H1 (cell line): ENCODE data around the gene RFPL2.
"Not testable (repeated sequence)": the region's sequence is repeated elsewhere in the genome, so short reads cannot be mapped to it uniquely, and the experiment has no call there.

ENCODE experiments used
- POLR2AphosphoS5 ChIP-seq: IDR thresholded peaks from 2 replicates; pipeline ENCODE4 v1.6.1; 2011; ENCODE audit warnings: low read depth, low read length
- RBBP5 ChIP-seq: IDR thresholded peaks from 2 replicates; pipeline ENCODE4 v1.7.1; 2012; ENCODE audit warnings: low read depth, mild to moderate bottlenecking, inconsistent platforms, low read length, moderate library complexity, borderline replicate concordance
- TF ChIP-seq, protein P1 (sequence below): fragments of 300-600 bp; sonication (generic); IDR thresholded peaks from 2 replicates; pipeline ENCODE4 v1.7.1; 2012; ENCODE audit warnings: low read length, moderate library complexity, mild to moderate bottlenecking, inconsistent platforms; ENCODE audit not compliant: insufficient replicate concordance

DNA sequence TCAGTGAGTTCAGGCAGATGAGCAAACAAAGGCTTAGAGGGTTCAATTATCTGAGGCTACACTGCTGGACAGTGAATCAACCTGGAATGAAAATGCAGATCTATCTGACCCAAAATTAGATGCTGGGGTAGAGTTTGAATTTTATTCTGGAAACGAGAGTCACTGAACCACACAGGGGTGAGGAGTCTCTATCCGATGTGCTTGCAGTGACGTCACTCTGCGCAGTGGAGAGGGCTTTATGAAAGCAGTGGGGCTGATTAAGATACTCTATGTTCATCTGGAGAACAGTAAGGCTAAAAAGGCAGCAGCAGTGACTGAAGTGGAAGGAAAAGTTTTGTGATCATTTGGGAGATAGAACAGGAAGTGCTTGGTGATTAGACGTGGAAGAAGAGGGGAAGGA, 44.5 kb downstream of the RFPL2 start:
- TF ChIP-seq, protein P1, sequence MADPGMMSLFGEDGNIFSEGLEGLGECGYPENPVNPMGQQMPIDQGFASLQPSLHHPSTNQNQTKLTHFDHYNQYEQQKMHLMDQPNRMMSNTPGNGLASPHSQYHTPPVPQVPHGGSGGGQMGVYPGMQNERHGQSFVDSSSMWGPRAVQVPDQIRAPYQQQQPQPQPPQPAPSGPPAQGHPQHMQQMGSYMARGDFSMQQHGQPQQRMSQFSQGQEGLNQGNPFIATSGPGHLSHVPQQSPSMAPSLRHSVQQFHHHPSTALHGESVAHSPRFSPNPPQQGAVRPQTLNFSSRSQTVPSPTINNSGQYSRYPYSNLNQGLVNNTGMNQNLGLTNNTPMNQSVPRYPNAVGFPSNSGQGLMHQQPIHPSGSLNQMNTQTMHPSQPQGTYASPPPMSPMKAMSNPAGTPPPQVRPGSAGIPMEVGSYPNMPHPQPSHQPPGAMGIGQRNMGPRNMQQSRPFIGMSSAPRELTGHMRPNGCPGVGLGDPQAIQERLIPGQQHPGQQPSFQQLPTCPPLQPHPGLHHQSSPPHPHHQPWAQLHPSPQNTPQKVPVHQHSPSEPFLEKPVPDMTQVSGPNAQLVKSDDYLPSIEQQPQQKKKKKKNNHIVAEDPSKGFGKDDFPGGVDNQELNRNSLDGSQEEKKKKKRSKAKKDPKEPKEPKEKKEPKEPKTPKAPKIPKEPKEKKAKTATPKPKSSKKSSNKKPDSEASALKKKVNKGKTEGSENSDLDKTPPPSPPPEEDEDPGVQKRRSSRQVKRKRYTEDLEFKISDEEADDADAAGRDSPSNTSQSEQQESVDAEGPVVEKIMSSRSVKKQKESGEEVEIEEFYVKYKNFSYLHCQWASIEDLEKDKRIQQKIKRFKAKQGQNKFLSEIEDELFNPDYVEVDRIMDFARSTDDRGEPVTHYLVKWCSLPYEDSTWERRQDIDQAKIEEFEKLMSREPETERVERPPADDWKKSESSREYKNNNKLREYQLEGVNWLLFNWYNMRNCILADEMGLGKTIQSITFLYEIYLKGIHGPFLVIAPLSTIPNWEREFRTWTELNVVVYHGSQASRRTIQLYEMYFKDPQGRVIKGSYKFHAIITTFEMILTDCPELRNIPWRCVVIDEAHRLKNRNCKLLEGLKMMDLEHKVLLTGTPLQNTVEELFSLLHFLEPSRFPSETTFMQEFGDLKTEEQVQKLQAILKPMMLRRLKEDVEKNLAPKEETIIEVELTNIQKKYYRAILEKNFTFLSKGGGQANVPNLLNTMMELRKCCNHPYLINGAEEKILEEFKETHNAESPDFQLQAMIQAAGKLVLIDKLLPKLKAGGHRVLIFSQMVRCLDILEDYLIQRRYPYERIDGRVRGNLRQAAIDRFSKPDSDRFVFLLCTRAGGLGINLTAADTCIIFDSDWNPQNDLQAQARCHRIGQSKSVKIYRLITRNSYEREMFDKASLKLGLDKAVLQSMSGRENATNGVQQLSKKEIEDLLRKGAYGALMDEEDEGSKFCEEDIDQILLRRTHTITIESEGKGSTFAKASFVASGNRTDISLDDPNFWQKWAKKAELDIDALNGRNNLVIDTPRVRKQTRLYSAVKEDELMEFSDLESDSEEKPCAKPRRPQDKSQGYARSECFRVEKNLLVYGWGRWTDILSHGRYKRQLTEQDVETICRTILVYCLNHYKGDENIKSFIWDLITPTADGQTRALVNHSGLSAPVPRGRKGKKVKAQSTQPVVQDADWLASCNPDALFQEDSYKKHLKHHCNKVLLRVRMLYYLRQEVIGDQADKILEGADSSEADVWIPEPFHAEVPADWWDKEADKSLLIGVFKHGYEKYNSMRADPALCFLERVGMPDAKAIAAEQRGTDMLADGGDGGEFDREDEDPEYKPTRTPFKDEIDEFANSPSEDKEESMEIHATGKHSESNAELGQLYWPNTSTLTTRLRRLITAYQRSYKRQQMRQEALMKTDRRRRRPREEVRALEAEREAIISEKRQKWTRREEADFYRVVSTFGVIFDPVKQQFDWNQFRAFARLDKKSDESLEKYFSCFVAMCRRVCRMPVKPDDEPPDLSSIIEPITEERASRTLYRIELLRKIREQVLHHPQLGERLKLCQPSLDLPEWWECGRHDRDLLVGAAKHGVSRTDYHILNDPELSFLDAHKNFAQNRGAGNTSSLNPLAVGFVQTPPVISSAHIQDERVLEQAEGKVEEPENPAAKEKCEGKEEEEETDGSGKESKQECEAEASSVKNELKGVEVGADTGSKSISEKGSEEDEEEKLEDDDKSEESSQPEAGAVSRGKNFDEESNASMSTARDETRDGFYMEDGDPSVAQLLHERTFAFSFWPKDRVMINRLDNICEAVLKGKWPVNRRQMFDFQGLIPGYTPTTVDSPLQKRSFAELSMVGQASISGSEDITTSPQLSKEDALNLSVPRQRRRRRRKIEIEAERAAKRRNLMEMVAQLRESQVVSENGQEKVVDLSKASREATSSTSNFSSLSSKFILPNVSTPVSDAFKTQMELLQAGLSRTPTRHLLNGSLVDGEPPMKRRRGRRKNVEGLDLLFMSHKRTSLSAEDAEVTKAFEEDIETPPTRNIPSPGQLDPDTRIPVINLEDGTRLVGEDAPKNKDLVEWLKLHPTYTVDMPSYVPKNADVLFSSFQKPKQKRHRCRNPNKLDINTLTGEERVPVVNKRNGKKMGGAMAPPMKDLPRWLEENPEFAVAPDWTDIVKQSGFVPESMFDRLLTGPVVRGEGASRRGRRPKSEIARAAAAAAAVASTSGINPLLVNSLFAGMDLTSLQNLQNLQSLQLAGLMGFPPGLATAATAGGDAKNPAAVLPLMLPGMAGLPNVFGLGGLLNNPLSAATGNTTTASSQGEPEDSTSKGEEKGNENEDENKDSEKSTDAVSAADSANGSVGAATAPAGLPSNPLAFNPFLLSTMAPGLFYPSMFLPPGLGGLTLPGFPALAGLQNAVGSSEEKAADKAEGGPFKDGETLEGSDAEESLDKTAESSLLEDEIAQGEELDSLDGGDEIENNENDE: not testable (repeated sequence)
- not testable (repeated sequence) for TF ChIP-seq RBBP5, POLR2AphosphoS5
